Activated B cell treated with CpG ODN at 0.5 μM for 24 hours (primary cell): ENCODE measurements around the gene SH3RF3. TPM values are rescaled to one million over a fixed set of nuclear protein-coding genes. Genes with fewer than 3 reads are reported as not detected.

Experiments used
- ATAC-seq: fragments of 200-7000 bp; cut with Tn5 transposase; one replicate; pipeline ENCODE4 v1.10.0; 2021; ENCODE audit warnings: low read depth, mild to moderate bottlenecking, moderate library complexity
- CTCF ChIA-PET: fragments of 350-600 bp; sonication (Branson Sonifier 250); formaldehyde crosslinking; loops from one replicate; lab custom pipeline; 2021; ENCODE audit warnings: antibody characterized with exemption; lab: Charles Lee
- POLR2A ChIA-PET: fragments of 350-600 bp; sonication (Branson Sonifier 250); formaldehyde crosslinking; loops from one replicate; lab custom pipeline; 2021; ENCODE audit warnings: antibody characterized with exemption; lab: Charles Lee
- DNase-seq: peaks from one replicate; pipeline ENCODE4 v3.0.0; 2022
- H3K27ac Mint-ChIP-seq: one replicate; pipeline ENCODE4 v1.8.0; 2020; ENCODE audit warnings: mixed read lengths
- H3K27me3 Mint-ChIP-seq: one replicate; pipeline ENCODE4 v1.8.0; 2021; ENCODE audit warnings: mixed read lengths
- H3K36me3 Mint-ChIP-seq: one replicate; pipeline ENCODE4 v1.8.0; 2021; ENCODE audit warnings: low read depth, mixed read lengths
- H3K4me1 Mint-ChIP-seq: one replicate; pipeline ENCODE4 v1.8.0; 2021; ENCODE audit warnings: mixed read lengths
- H3K4me3 Mint-ChIP-seq: one replicate; pipeline ENCODE4 v1.8.0; 2020; ENCODE audit warnings: mild to moderate bottlenecking, mixed read lengths
- H3K9me3 Mint-ChIP-seq: one replicate; pipeline ENCODE4 v1.8.0; 2020; ENCODE audit warnings: mixed read lengths
- CTCF ChIP-seq: fragments of 200-600 bp; IDR thresholded peaks from one replicate; pipeline ENCODE4 v1.8.0; 2022; ENCODE audit warnings: antibody characterized with exemption, mild to moderate bottlenecking
- intact Hi-C: fragments of 100-400 bp; cut with micrococcal nuclease; formaldehyde crosslinking; loops from one replicate; pipeline ENCODE4 v1.15.1; 2024
- total RNA-seq: library from RNA; stranded (reverse); gene quantifications from 2 replicates; pipeline ENCODE4 v1.2.3, GENCODE V29; 2022

Gene SH3RF3
- total RNA-seq, 1 donor from 2014 or later = 0.09 TPM

DNA sequence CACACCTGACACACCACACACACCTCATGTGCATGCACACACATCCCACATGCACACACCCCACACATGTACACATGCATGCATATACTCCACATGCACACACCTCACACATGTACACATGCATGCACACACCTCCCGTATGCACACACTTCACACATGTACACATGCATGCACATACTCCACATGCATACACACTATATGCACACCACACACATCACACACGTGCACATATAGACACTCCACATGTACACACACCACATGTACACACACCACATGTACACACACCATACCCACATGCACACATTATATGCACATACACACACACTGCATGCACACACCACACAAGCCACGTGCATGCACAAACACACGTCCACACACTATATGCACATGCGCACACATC lies 384.2 kb downstream of the SH3RF3 start:
- no peak for ATAC-seq
- Mint-ChIP-seq H3K4me1 (no peaks in the 10 kb centered on the region), H3K27ac (no peak overlapping the region), H3K36me3 (no peaks in the 10 kb centered on the region), H3K4me3 (no peak overlapping the region), H3K9me3 (no peaks in the 10 kb centered on the region), H3K27me3 (peaks cover 4% of the 10 kb centered on the region)
- ChIA-PET CTCF (no interaction called here), POLR2A (no interaction called here)
- DNase-seq = no peak
- TF ChIP-seq CTCF = no peak
- intact Hi-C loops = no loop called here

DNA sequence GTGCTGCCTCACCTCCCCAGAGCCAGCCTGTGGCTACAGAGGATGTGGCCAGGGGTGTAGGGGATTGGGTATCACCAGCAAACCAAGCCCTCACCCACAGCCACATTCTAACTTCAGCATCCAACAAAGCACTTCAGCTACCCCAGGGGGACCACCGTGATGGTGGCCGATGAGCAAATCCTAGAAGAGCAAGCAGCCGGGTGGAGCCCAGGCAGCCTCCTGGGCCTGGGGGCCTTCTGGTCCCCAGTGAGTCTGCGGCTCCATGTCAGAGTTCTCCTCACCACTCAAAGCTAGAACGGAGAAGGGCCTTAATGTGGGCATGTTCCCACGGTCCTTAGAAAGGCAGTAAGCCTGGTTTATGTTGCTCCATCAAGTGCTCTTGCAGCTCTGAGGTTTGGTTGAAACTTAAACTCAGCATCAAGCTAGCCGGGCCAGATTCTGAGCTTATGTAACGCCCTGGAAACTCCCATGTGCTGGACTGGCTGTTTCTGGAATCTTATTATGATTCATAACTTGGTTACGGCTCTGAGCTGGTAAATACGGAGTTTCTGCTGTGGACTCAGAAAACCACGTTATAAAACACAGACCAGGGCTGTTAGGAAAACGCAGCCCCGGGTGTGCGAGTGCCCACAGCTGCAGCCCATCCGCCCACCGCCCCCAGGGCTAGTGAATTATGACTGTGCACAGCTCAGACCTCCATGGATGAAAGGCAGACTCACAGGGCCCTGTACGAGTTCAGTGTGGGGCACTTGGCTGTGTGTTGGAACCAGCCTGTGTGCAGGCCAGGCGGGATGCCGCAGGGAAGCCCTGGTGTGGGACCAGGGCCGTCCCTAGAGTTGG lies 385.0 kb downstream of the SH3RF3 start:
- H3K4me1 Mint-ChIP-seq = no peaks in the 10 kb centered on the region
- ChIA-PET POLR2A (no interaction called here), CTCF (interaction anchor here (0.8 kb wide), 1 partner anchor 387 kb away, joined by 3 read pairs; no protein-coding TSS in a partner anchor)
- peaks cover 4% of the 10 kb centered on the region for H3K27me3 Mint-ChIP-seq
- no peak for ATAC-seq
- H3K4me3 Mint-ChIP-seq = no peak overlapping the region
- intact Hi-C loops = no loop called here
- no peaks in the 10 kb centered on the region for H3K36me3 Mint-ChIP-seq
- no peak for DNase-seq
- TF ChIP-seq CTCF = no peak
- no peaks in the 10 kb centered on the region for H3K9me3 Mint-ChIP-seq
- H3K27ac Mint-ChIP-seq = no peak overlapping the region

DNA sequence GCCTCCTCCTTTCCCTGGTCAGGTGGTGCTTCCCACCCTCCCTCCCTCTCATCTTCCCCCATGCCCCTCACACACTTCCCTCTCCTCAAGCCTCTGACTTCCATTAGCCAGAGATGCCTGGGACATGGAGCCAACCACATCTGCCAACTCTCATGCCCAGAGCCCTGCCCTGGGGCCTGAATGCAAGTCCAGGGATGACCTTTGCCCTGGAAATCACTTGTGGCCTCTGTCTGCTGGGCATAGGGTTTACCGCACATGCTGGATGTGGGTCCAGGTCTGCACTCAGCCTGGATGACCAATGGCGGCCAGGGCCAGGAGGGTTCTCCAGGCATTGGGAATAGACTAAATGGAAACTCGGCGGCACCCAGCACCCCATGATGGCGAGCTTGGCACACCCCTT lies 385.9 kb downstream of the SH3RF3 start:
- H3K27ac Mint-ChIP-seq = no peak overlapping the region
- H3K27me3 Mint-ChIP-seq = peaks cover 3% of the 10 kb centered on the region
- no peaks in the 10 kb centered on the region for H3K9me3 Mint-ChIP-seq
- no peaks in the 10 kb centered on the region for H3K36me3 Mint-ChIP-seq
- ChIA-PET POLR2A (no interaction called here), CTCF (no interaction called here)
- intact Hi-C loops = no loop called here
- no peak overlapping the region for H3K4me3 Mint-ChIP-seq
- ATAC-seq (no peak), DNase-seq (no peak)
- no peak for TF ChIP-seq CTCF
- no peaks in the 10 kb centered on the region for H3K4me1 Mint-ChIP-seq

DNA sequence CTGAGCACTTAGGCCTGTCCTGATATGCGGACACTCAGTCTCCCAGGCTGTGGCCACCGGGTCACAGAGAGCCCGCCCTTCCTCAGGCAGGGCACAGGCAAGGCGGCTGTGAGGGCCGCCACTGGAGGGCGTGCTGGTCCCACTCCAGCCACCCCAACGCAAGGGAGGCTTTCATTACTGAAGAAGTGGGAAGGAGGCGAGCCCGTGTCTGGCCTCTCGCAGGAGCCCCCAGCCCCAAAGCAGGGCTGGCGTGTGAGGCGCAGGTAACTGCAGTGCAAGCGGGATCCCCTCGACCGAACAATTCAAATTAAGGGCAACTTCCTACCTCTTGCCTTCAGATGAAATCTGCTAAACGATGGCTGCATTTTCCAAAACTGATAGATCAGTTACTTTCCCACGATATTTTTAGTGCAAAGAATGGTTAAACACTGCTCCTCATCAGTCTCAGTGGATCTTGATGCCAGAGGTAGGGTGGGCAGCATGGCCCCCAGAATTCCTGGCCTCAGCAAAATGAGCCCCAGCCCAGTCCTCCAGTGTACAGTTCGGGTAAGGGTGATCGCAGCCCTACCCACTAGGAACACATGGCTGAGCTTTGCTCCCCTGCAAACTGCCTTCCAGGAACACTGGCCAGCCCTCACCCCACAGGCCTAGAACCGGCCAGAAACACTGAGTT lies 387.6 kb downstream of the SH3RF3 start:
- no peaks in the 10 kb centered on the region for H3K36me3 Mint-ChIP-seq
- intact Hi-C loops = no loop called here
- H3K27me3 Mint-ChIP-seq = no peaks in the 10 kb centered on the region

More for the DNA sequence above, 387.6 kb downstream of the SH3RF3 start:
- Mint-ChIP-seq H3K4me1 (no peaks in the 10 kb centered on the region), H3K27ac (no peak overlapping the region), H3K4me3 (no peak overlapping the region), H3K9me3 (no peaks in the 10 kb centered on the region)
- ChIA-PET CTCF (no interaction called here), POLR2A (no interaction called here)
- no peak for TF ChIP-seq CTCF
- DNase-seq (no peak), ATAC-seq (no peak)
